HepG2 (cell line): ENCODE data around the gene UBE2I. TPM values are rescaled to one million over a fixed set of nuclear protein-coding genes. Genes with fewer than 3 reads are reported as not detected.

ENCODE experiments used
- ADNP ChIP-seq: sonication (generic); formaldehyde crosslinking; IDR thresholded peaks from 2 replicates; pipeline ENCODE4 v1.4.0; 2020; ENCODE audit warnings: missing genetic modification reagents
- CEBPG ChIP-seq: IDR thresholded peaks from 2 replicates; pipeline ENCODE4 v1.6.1; 2016
- KMT2B ChIP-seq: IDR thresholded peaks from 2 replicates; pipeline ENCODE4 v1.6.1; 2016; ENCODE audit warnings: missing genetic modification reagents, missing compliant biosample characterization
- NR2C2 ChIP-seq: sonication (generic); formaldehyde crosslinking; IDR thresholded peaks from 2 replicates; pipeline ENCODE4 v1.4.0; 2020; ENCODE audit warnings: missing genetic modification reagents, mild to moderate bottlenecking, moderate library complexity, borderline replicate concordance
- NR2F1 ChIP-seq, 2 experiments: fragments of 450-650 bp in 1 of 2; formaldehyde crosslinking in 1 of 2; IDR thresholded peaks; 2 replicates each; pipeline versions ENCODE4 v1.5.0 to v1.6.1; 2016 to 2020; ENCODE audit warnings: mild to moderate bottlenecking in 1 of 2, missing compliant biosample characterization in 1 of 2, missing genetic modification reagents in 1 of 2, moderate library complexity in 1 of 2
- PAF1 ChIP-seq: IDR thresholded peaks from 2 replicates; pipeline ENCODE4 v1.6.1; 2016; ENCODE audit warnings: missing genetic modification reagents, missing compliant biosample characterization
- TFE3 ChIP-seq: IDR thresholded peaks from 2 replicates; pipeline ENCODE4 v1.6.1; 2016
- ZFP82 ChIP-seq: sonication (generic); formaldehyde crosslinking; IDR thresholded peaks from 2 replicates; pipeline ENCODE4 v1.5.1; 2020; ENCODE audit warnings: mild to moderate bottlenecking, missing genetic modification reagents, borderline replicate concordance
- ZFYVE20 ChIP-seq: sonication (generic); formaldehyde crosslinking; IDR thresholded peaks from 2 replicates; pipeline ENCODE4 v1.8.0; 2023; ENCODE audit warnings: low read depth, mild to moderate bottlenecking, moderate library complexity, missing genetic modification reagents, borderline replicate concordance
- ZNF468 ChIP-seq: sonication (generic); formaldehyde crosslinking; IDR thresholded peaks from 2 replicates; pipeline ENCODE4 v1.8.0; 2022; ENCODE audit warnings: mild to moderate bottlenecking, moderate library complexity, missing genetic modification reagents
- ZSCAN30 ChIP-seq: sonication (generic); formaldehyde crosslinking; IDR thresholded peaks from 2 replicates; pipeline ENCODE4 v1.5.0; 2020; ENCODE audit warnings: mild to moderate bottlenecking, missing genetic modification reagents
- ZSCAN5A ChIP-seq: sonication (generic); formaldehyde crosslinking; IDR thresholded peaks from 2 replicates; pipeline ENCODE4 v1.8.0; 2022; ENCODE audit warnings: mild to moderate bottlenecking, missing genetic modification reagents, borderline replicate concordance
- polyA plus RNA-seq, 8 experiments: library from polyadenylated mRNA; depleted of rRNA in 3 of 8; stranded (reverse) in 7 of 8; unstranded in 1 of 8; fragments of >200 nt; fragmentation: Illumina TruSeq in 4 of 8; extraction: Trizol in 4 of 8; gene quantifications; 2 replicates each; pipeline versions ENCODE4 v1.2.1 to v1.2.3, GENCODE V29; 2011 to 2016; ENCODE audit warnings: low read depth in 4 of 8, missing spikeins in 1 of 8, mixed read lengths in 1 of 8; ENCODE audit not compliant: insufficient read depth in 1 of 8
- total RNA-seq, 5 experiments: library from RNA; depleted of rRNA; stranded (reverse); fragments of >200 nt; fragmentation: Illumina TruSeq; extraction: Trizol; gene quantifications; 2 replicates each; pipeline ENCODE4 v1.2.3, GENCODE V29; 2016; ENCODE audit warnings: low read depth in 1 of 5
- TF ChIP-seq, protein P1 (sequence below): sonication (generic); formaldehyde crosslinking; conservative IDR thresholded peaks from 2 replicates; pipeline ENCODE4 v1.4.0; 2020; ENCODE audit warnings: missing genetic modification reagents
- TF ChIP-seq, protein P2 (sequence below): sonication (generic); formaldehyde crosslinking; IDR thresholded peaks from 2 replicates; pipeline ENCODE4 v1.5.1; 2020; ENCODE audit warnings: mild to moderate bottlenecking, missing genetic modification reagents, moderate library complexity
- TF ChIP-seq, protein P3 (sequence below): IDR thresholded peaks from 2 replicates; pipeline ENCODE4 v1.6.1; 2016; ENCODE audit warnings: missing biosample characterization, missing genetic modification reagents, low read depth

Gene UBE2I
- total and polyA plus RNA-seq, 2 of the 13 experiments (the other 11 are each of a cell fraction or from before 2014, with no cell fraction given) = 75.8 to 98.9 TPM

DNA sequence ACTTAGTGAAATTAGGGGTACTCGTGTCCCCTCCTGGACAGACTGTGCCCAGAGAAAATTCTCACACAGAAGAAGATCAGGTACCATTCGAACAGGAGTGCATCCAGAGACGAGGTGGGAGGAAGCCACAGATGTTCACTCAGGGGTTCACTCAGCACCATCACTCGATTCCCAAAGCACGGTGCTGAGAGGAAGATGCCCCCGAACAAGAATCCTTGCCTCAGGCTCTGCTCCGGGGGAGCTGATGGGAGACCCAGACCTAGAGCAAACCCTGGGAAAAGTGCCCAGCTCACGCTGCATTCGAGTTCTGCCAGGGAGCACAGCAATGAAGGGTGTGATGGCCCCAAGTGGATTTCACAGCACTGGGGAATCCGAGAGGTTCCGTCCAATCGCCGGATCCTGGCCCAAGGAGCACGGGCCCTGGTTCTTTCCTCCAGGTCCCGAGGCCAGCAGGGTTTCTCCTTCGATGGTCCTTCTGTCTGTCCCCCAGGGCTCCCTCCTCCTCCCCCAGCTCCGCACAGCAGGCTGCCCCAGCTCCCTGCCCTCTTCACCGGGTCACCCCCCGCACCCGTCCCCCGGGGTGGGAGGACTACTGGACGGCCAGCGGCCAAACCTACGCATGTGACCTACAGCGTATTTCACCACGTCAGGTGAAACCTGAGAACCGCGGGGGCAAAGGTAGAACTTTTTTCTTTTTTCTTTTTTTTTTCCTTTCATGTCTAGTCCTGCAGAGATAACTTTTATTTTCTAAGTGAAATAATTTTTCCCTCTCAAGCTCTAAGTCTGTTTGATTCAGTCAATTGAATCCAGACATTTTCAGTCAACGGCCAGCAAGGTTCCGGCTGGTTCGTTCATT, 10.2 kb upstream of the UBE2I start (continued):
- no peak for TF ChIP-seq ZSCAN5A (CRISPR knock-in tag)
- no peak for TF ChIP-seq ZFYVE20
- peak; percentile 71 for TF ChIP-seq NR2C2
- no peak for TF ChIP-seq ZFP82 (CRISPR knock-in tag)
- TF ChIP-seq NR2F1 (CRISPR knock-in tag; IDR thresholded peaks at IDR 0.05) = peak; percentile 30 to 36; a peak in 3 of 4 replicates
- no peak for TF ChIP-seq ZSCAN30 (CRISPR knock-in tag)
- no peak for TF ChIP-seq ADNP (CRISPR knock-in tag)
- TF ChIP-seq, protein P1, sequence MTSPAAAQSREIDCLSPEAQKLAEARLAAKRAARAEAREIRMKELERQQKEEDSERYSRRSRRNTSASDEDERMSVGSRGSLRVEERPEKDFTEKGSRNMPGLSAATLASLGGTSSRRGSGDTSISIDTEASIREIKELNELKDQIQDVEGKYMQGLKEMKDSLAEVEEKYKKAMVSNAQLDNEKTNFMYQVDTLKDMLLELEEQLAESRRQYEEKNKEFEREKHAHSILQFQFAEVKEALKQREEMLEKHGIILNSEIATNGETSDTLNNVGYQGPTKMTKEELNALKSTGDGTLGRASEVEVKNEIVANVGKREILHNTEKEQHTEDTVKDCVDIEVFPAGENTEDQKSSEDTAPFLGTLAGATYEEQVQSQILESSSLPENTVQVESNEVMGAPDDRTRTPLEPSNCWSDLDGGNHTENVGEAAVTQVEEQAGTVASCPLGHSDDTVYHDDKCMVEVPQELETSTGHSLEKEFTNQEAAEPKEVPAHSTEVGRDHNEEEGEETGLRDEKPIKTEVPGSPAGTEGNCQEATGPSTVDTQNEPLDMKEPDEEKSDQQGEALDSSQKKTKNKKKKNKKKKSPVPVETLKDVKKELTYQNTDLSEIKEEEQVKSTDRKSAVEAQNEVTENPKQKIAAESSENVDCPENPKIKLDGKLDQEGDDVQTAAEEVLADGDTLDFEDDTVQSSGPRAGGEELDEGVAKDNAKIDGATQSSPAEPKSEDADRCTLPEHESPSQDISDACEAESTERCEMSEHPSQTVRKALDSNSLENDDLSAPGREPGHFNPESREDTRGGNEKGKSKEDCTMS (CRISPR knock-in tag) = no peak
- TF ChIP-seq CEBPG (CRISPR knock-in tag) = 0 out of 2 replicates have a peak, but pooled peaks have one; percentile 11
- no peak for TF ChIP-seq PAF1 (CRISPR knock-in tag)
- TF ChIP-seq TFE3 = peak; percentile 87
- TF ChIP-seq KMT2B (CRISPR knock-in tag) = no peak
- TF ChIP-seq, protein P2, sequence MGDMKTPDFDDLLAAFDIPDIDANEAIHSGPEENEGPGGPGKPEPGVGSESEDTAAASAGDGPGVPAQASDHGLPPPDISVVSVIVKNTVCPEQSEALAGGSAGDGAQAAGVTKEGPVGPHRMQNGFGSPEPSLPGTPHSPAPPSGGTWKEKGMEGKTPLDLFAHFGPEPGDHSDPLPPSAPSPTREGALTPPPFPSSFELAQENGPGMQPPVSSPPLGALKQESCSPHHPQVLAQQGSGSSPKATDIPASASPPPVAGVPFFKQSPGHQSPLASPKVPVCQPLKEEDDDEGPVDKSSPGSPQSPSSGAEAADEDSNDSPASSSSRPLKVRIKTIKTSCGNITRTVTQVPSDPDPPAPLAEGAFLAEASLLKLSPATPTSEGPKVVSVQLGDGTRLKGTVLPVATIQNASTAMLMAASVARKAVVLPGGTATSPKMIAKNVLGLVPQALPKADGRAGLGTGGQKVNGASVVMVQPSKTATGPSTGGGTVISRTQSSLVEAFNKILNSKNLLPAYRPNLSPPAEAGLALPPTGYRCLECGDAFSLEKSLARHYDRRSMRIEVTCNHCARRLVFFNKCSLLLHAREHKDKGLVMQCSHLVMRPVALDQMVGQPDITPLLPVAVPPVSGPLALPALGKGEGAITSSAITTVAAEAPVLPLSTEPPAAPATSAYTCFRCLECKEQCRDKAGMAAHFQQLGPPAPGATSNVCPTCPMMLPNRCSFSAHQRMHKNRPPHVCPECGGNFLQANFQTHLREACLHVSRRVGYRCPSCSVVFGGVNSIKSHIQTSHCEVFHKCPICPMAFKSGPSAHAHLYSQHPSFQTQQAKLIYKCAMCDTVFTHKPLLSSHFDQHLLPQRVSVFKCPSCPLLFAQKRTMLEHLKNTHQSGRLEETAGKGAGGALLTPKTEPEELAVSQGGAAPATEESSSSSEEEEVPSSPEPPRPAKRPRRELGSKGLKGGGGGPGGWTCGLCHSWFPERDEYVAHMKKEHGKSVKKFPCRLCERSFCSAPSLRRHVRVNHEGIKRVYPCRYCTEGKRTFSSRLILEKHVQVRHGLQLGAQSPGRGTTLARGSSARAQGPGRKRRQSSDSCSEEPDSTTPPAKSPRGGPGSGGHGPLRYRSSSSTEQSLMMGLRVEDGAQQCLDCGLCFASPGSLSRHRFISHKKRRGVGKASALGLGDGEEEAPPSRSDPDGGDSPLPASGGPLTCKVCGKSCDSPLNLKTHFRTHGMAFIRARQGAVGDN (CRISPR knock-in tag) = peak; percentile 74
- TF ChIP-seq ZNF468 (CRISPR knock-in tag) = no peak
- TF ChIP-seq, protein P3, sequence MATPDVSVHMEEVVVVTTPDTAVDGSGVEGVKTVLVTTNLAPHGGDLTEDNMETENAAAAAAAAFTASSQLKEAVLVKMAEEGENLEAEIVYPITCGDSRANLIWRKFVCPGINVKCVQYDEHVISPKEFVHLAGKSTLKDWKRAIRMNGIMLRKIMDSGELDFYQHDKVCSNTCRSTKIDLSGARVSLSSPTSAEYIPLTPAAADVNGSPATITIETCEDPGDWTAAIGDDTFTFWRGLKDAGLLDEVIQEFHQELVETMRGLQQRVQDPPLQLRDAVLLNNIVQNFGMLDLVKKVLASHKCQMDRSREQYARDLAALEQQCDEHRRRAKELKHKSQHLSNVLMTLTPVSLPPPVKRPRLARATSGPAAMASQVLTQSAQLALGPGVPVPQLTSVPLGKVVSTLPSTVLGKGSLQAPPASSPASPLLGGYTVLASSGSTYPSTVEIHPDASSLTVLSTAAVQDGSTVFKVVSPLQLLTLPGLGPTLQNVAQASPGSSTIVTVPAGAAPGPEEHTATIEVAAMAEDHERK (CRISPR knock-in tag) = no peak
